Subcutaneous adipose tissue (tissue), 4 donors: Measurements from ENCODE around the gene XPO6. TPM values are rescaled to one million over a fixed set of nuclear protein-coding genes. Genes with fewer than 3 reads are reported as not detected.

ENCODE experiments used
- total RNA-seq, 4 donors: library from RNA; depleted of rRNA; stranded (reverse); fragments of >200 nt; gene quantifications; one replicate each; pipeline ENCODE4 v1.1.0, GENCODE V29; 2016
- TF ChIP-seq, protein P1 (sequence below): fragments of 450-650 bp; IDR thresholded peaks from one replicate; pipeline ENCODE4 v1.5.1; 2016; ENCODE audit warnings: low read depth, mild to moderate bottlenecking, control low read depth, antibody characterized with exemption, moderate library complexity

XPO6 gene
- total RNA-seq, 4 donors from 2014 or later, result 64.1 to 121 (median 82.9) TPM

DNA sequence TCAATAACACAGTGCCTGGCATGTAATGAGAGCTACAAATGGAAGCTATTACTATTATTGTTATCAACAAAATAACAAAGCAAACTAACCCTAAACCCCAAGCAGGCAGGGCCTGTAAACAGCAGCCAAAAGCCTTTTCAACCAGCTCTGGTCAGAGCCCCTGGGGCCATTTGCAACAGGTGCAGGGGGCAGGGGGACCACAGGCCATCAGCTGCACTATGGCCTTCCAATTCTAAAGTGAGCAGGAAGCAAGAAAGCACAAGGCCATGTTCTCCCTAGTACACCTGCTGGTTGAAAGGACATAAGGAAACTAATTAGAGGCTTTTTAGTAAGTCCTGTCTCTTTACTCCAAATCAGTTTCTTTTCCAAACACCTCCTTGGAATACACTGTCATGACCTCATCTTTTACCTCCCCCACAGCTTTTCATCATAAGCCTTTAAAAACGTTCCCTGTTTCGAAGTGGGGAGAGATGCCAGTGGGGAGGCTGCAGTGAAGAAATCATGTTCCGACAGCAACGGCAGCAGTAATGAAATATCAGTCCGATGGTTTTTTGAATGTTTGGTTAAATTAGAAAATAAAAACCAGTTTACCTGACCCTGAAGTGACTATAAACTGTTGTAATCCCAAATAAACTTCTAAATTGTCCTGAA is 79.9 kb downstream of the XPO6 start:
- TF ChIP-seq, protein P1, sequence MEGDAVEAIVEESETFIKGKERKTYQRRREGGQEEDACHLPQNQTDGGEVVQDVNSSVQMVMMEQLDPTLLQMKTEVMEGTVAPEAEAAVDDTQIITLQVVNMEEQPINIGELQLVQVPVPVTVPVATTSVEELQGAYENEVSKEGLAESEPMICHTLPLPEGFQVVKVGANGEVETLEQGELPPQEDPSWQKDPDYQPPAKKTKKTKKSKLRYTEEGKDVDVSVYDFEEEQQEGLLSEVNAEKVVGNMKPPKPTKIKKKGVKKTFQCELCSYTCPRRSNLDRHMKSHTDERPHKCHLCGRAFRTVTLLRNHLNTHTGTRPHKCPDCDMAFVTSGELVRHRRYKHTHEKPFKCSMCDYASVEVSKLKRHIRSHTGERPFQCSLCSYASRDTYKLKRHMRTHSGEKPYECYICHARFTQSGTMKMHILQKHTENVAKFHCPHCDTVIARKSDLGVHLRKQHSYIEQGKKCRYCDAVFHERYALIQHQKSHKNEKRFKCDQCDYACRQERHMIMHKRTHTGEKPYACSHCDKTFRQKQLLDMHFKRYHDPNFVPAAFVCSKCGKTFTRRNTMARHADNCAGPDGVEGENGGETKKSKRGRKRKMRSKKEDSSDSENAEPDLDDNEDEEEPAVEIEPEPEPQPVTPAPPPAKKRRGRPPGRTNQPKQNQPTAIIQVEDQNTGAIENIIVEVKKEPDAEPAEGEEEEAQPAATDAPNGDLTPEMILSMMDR, result no peak

DNA sequence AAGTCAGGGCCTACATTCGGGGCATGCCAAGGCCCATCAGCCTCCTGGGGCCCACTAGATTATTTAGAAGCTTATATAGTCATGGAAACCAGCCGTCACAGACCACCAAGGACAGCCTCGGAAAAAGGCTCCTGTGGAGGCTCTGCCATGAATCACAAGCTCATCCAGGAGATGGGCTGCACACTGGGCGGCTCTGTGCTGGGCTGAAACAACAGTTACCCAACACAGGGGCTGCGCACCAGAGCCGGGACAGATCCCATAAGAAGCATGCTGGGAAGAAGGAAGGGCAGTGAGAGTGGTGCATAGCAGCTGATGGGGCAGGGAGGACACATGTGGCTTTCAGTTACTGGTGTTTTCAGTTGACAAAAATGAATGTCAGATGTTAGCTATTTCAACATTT is 80.6 kb downstream of the XPO6 start:
- TF ChIP-seq, protein P1, result no peak

DNA sequence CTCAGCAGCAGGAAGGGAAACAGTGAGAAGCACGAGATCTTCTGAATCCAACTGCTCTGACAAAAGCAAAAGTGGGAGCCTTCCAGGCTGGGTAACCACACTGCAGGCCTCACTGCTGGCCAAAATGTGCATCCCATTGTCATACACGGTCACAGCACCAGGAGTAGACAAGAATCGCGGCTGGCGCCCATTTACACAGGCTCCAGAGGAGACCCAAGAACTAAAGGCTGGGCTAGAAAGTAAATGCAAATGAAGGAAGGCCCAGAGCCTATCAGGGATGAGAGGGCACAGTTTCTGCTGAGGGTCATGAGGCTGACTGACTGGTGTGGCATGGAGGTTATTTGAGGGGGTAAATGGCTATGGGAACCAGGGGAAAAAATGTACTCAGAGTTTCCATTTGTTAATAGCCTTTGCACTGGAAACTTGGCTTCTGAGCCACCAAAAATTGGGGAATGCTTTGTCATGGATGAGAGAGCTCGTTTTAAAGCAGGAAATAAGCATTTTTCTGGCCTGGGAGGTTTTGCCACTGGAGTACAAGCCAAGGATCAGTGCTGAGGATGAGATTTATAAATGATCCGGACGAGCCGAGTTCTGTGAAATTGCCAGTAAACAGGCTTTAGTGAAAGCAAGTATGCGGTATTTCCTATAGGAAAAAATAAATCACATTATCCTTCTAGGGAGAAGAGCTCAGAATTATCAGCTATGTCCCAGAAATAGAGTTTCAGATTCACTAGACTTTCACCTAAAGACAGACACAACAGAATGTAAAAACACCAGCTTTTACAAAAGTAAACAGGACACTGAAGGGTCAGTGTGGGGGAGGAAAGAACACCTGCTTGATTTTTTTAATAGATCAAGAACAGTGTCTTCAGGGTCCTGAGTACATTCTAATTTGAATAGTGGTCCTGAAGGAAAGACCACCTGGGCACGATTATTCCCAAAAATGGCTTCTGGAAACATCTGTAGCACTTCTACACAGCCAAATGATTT is 81.4 kb downstream of the XPO6 start:
- TF ChIP-seq, protein P1, result no peak

DNA sequence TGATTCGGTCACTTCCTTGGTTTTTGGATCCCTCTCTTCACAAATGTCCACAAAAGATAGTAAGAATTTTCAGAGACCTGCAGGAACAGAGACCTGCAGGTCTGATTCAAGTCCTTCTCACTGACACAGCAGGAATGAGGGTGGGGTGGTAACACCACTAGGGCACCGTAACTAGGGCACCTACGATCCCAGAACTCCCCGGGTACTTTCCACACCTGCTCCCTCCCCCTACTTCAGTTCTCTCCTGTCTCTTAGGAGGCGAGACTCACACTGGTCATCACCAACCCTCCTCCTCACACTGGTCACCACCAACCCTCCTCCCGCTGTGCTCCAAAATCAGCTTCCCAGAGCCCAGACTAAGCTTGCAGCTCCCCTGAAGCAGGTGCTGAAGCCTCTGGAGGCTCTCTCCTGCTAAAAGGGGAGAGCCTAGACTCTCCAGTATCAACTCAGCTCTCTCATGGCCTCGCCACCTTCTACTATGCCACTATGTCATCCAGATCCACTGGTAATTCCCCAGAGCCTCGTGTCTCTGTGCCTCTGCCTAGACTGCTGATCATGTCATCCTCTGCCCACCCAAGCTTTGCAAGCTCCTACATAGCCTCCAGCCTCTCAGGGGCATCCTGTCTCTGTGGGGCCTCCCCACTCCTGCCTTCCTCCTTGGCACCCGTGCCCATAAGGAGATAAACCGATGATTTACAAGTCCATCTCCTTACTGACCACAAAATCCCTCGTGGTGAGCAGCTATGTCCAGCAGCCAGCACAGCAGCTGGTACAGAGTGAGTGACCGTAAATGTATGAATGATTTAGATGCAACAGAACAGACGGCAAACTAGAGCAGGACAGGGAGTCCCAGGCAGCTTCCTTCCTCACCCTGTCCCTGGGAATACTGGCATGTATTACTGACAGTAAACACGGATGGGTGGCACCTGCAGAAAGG is 84.8 kb downstream of the XPO6 start:
- TF ChIP-seq, protein P1, result no peak

DNA sequence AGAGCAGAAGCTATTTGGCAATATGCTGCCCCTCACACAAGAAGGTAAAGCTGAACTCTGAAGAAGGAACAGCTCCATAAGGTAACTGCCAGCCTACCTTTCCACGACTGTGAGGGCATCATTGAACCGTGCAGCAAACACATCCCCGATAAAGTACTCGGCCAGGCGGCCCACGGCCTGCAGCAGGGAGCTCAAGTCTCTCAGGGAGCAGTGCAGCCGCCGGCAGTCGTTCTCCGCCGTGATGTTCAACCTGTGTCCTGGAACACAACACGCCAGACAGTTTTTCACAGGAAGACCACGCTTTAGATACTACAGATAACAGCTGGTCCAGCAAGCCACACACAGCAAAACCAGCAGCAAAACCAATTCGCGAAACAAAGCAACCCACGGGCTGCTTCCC is 86.2 kb downstream of the XPO6 start:
- TF ChIP-seq, protein P1, result no peak

DNA sequence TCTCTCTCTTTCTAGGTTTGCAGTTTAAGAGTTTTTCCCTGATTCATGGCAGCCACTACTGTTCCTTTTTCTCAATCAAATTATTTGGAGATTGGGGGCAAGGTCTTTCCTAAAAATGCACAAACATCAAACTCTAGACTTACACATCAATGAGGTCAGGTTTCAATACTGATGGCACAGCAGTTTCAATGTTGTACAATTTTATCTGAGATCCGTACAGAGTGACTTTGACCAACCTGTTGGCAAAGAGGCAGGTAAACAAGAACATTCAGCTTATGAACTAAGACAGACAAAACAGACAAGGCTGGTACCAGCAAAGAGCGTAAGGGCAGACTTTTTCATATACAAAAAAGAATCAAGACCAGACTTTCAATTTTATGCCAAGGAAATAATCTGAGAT is 90.2 kb downstream of the XPO6 start:
- TF ChIP-seq, protein P1, result no peak
